ENCODE data around the gene LEUTX.

- TF ChIP-seq CTCF (IDR thresholded peaks at IDR 0.05) (no peak), EZH2 (IDR thresholded peaks at IDR 0.05; ENCODE audit: borderline replicate concordance, insufficient read depth, low read depth, low read length, poor library complexity, severe bottlenecking) (no peak)
Observed at GRCh38 chr19:39825093-39825463, 46.4 kb downstream of the LEUTX start.

Data from B cell (primary cell).